ENCODE data around the gene LPIN1.

DNA sequence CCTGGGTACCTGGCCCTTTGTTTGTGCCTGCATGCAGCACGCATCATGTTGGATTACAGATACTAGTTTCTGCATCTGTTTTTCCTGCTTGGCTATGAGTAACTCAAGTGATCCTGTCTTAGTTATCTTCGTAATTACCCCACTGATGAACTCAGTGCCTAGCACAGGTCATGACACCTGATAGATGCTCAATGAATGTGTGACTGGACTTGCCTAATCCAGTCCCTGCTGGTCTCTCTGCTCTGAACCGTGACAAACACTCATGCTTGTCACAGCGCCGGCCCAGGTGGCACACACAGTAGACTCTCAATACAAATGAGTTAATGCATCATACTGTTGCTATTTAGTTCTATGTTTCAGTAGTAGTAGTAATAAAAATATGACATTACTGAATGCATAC is 45.2 kb upstream of the LPIN1 start:
- TF ChIP-seq GATA3 (IDR thresholded peaks at IDR 0.05; ENCODE audit: low read depth, low read length), result no peak
- TF ChIP-seq GATA2 (IDR thresholded peaks at IDR 0.05; ENCODE audit: low read depth, low read length), result no peak

Data from SH-SY5Y (cell line).